ENCODE measurements around the gene ATXN7L1. TPM values are rescaled to one million over a fixed set of nuclear protein-coding genes. Genes with fewer than 3 reads are reported as not detected.

The ATXN7L1 gene
- total and polyA plus RNA-seq, 2 donors (not counting 1 experiment from before 2014, with no cell fraction given): 7.1 to 40.6 TPM

DNA sequence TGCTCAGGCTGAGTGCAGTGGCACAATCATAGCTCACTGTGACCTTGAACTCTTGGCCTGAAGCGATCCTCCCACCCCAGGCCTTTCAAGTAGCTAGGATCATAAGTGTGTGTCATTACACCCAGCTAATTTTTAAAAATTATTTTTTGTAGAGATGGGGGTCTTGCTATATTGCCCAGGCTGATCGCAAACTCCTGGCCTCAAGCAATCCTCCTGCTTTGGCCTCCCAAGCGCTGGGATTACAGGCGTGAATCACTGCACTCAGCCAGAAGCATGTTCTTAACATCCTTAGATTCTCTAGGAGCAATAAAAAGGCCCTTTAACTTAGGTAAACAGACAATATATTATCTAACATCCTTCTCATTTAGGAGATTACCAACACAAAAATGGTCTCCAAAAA is 256.8 kb downstream of the ATXN7L1 start:
- no peaks in the 10 kb centered on the region for H4K20me1 ChIP-seq (ENCODE audit: control insufficient read depth, insufficient read depth, low read length, poor library complexity, severe bottlenecking)
- no peak overlapping the region for H3K27ac ChIP-seq (ENCODE audit: low read length in 2 of 2)
- no peaks in the 10 kb centered on the region for H3K79me2 ChIP-seq (ENCODE audit: control insufficient read depth, insufficient read depth, low read length)
- no peaks in the 10 kb centered on the region for H3K9me3 Mint-ChIP-seq (ENCODE audit: insufficient read depth)
- ChIA-PET CTCF (interaction anchor here (0.8 kb wide), 1 partner anchor 37 kb away, joined by 3 read pairs; no protein-coding TSS in a partner anchor), POLR2A (no interaction called here)
- H2AFZ ChIP-seq (ENCODE audit: insufficient read depth, low read depth, low read length, poor library complexity, severe bottlenecking): no peak overlapping the region
- no peak for ATAC-seq (ENCODE audit: low read depth)
- H3K4me1 ChIP-seq (ENCODE audit: control insufficient read depth in 2 of 2, insufficient read depth in 2 of 2, low read length in 2 of 2): no peaks in the 10 kb centered on the region
- WGBS (ENCODE audit: insufficient coverage): 92% methylated on average over 2 of the region's 4 CpGs
- H3K27me3 ChIP-seq (replicated peaks in 1 of 4; ENCODE audit: control extremely low read depth in 1 of 4, control insufficient read depth in 3 of 4, insufficient read depth in 4 of 4, low read length in 3 of 4): no peaks in the 10 kb centered on the region
- no peak for DNase-seq
- no peak overlapping the region for H3K4me3 ChIP-seq (ENCODE audit: control extremely low read depth in 1 of 5, extremely low read depth in 1 of 5, insufficient read depth in 1 of 5, low read depth in 2 of 5, low read length in 4 of 5)
- no peak overlapping the region for H3K27ac Mint-ChIP-seq
- no peaks in the 10 kb centered on the region for H3K27me3 Mint-ChIP-seq
- no peak overlapping the region for H3K4me2 ChIP-seq (replicated peaks; ENCODE audit: low read depth, low read length, poor library complexity, severe bottlenecking)
- TF ChIP-seq, protein P1, sequence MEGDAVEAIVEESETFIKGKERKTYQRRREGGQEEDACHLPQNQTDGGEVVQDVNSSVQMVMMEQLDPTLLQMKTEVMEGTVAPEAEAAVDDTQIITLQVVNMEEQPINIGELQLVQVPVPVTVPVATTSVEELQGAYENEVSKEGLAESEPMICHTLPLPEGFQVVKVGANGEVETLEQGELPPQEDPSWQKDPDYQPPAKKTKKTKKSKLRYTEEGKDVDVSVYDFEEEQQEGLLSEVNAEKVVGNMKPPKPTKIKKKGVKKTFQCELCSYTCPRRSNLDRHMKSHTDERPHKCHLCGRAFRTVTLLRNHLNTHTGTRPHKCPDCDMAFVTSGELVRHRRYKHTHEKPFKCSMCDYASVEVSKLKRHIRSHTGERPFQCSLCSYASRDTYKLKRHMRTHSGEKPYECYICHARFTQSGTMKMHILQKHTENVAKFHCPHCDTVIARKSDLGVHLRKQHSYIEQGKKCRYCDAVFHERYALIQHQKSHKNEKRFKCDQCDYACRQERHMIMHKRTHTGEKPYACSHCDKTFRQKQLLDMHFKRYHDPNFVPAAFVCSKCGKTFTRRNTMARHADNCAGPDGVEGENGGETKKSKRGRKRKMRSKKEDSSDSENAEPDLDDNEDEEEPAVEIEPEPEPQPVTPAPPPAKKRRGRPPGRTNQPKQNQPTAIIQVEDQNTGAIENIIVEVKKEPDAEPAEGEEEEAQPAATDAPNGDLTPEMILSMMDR (IDR thresholded peaks at IDR 0.05): no peak
- no peak for TF ChIP-seq EZH2 (IDR thresholded peaks at IDR 0.05; ENCODE audit: borderline replicate concordance, insufficient read depth, low read depth, low read length, poor library complexity, severe bottlenecking)
- no peak overlapping the region for H3K9ac ChIP-seq (ENCODE audit: low read length)
- H3K36me3 ChIP-seq (replicated peaks in 1 of 2; ENCODE audit: control extremely low read depth in 1 of 2, control insufficient read depth in 1 of 2, extremely low read depth in 1 of 2, insufficient read depth in 2 of 2, low read length in 1 of 2): peaks cover 13 to 81% of the 10 kb centered on the region in 2 experiments
- no peaks in the 10 kb centered on the region for H3K4me1 Mint-ChIP-seq
- no peak overlapping the region for H3K4me3 Mint-ChIP-seq
- no peaks in the 10 kb centered on the region for H3K9me3 ChIP-seq (ENCODE audit: control extremely low read depth in 1 of 3, control insufficient read depth in 2 of 3, insufficient read depth in 1 of 3, low read length in 2 of 3)
- intact Hi-C loops (cut with micrococcal nuclease): no loop called here

DNA sequence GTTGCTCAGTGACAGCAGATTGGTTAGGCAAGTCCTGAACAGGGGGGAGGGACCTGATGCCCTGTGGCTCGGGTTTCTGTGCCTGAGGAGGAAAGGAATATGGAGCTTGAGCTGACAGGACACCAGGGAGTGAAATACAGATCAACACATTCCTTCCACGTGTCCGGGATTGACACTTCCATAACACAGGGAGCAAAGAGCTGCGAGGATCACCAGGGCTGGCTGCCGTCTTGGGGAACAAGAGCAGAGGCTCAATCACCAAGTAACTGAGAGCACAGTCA is 258.4 kb downstream of the ATXN7L1 start:
- WGBS (ENCODE audit: insufficient coverage): 94% methylated on average over 3 of the region's 5 CpGs
- Histone ChIP-seq H3K4me2 (replicated peaks; ENCODE audit: low read depth, low read length, poor library complexity, severe bottlenecking) (no peak overlapping the region), H3K9me3 (ENCODE audit: control extremely low read depth in 1 of 3, control insufficient read depth in 2 of 3, insufficient read depth in 1 of 3, low read length in 2 of 3) (no peaks in the 10 kb centered on the region), H3K36me3 (replicated peaks in 1 of 2; ENCODE audit: control extremely low read depth in 1 of 2, control insufficient read depth in 1 of 2, extremely low read depth in 1 of 2, insufficient read depth in 2 of 2, low read length in 1 of 2) (peaks cover 3 to 82% of the 10 kb centered on the region in 2 experiments), H2AFZ (ENCODE audit: insufficient read depth, low read depth, low read length, poor library complexity, severe bottlenecking) (no peak overlapping the region), H3K4me1 (ENCODE audit: control insufficient read depth in 2 of 2, insufficient read depth in 2 of 2, low read length in 2 of 2) (no peaks in the 10 kb centered on the region), H3K4me3 (ENCODE audit: control extremely low read depth in 1 of 5, extremely low read depth in 1 of 5, insufficient read depth in 1 of 5, low read depth in 2 of 5, low read length in 4 of 5) (no peak overlapping the region), H3K27me3 (replicated peaks in 1 of 4; ENCODE audit: control extremely low read depth in 1 of 4, control insufficient read depth in 3 of 4, insufficient read depth in 4 of 4, low read length in 3 of 4) (no peaks in the 10 kb centered on the region), H3K27ac (ENCODE audit: low read length in 2 of 2) (no peak overlapping the region), H3K9ac (ENCODE audit: low read length) (no peak overlapping the region), H3K79me2 (ENCODE audit: control insufficient read depth, insufficient read depth, low read length) (no peaks in the 10 kb centered on the region), H4K20me1 (ENCODE audit: control insufficient read depth, insufficient read depth, low read length, poor library complexity, severe bottlenecking) (no peaks in the 10 kb centered on the region)
- ATAC-seq (ENCODE audit: low read depth) (no peak), DNase-seq (no peak)
- Mint-ChIP-seq H3K4me1 (no peaks in the 10 kb centered on the region), H3K9me3 (ENCODE audit: insufficient read depth) (no peaks in the 10 kb centered on the region), H3K27ac (no peak overlapping the region), H3K4me3 (no peak overlapping the region), H3K27me3 (no peaks in the 10 kb centered on the region)
- intact Hi-C loops (cut with micrococcal nuclease): no loop called here
- POLR2A ChIA-PET: no interaction called here
- CTCF ChIA-PET: no interaction called here
- TF ChIP-seq, protein P1 (IDR thresholded peaks at IDR 0.05): no peak
- TF ChIP-seq EZH2 (IDR thresholded peaks at IDR 0.05; ENCODE audit: borderline replicate concordance, insufficient read depth, low read depth, low read length, poor library complexity, severe bottlenecking): no peak
